SH-SY5Y (cell line): ENCODE results near the gene PHLDA3.

Source experiments
- GATA2 ChIP-seq: IDR thresholded peaks from 2 replicates; pipeline ENCODE4 v1.6.1; 2011; ENCODE audit warnings: mild to moderate bottlenecking, low read depth, low read length
- GATA3 ChIP-seq: IDR thresholded peaks from 2 replicates; pipeline ENCODE4 v1.6.1; 2011; ENCODE audit warnings: low read depth, mild to moderate bottlenecking, low read length, moderate library complexity

GRCh38 chr1:201461645-201462441 lies 7.1 kb downstream of the PHLDA3 start:
- TF ChIP-seq GATA2 (no peak), GATA3 (no peak)
